Activated T-cell treated with anti-CD3 and anti-CD28 coated beads for 24 hours (primary cell): ENCODE results near the gene SSR1.
"Not testable (repeated sequence)": the region's sequence is repeated elsewhere in the genome, so short reads cannot be mapped to it uniquely, and the experiment has no call there.

Experiments used
- DNase-seq: peaks from one replicate; pipeline ENCODE4 v3.0.0-alpha.2; 2020; ENCODE audit warnings: low read depth

SSR1 gene

DNA sequence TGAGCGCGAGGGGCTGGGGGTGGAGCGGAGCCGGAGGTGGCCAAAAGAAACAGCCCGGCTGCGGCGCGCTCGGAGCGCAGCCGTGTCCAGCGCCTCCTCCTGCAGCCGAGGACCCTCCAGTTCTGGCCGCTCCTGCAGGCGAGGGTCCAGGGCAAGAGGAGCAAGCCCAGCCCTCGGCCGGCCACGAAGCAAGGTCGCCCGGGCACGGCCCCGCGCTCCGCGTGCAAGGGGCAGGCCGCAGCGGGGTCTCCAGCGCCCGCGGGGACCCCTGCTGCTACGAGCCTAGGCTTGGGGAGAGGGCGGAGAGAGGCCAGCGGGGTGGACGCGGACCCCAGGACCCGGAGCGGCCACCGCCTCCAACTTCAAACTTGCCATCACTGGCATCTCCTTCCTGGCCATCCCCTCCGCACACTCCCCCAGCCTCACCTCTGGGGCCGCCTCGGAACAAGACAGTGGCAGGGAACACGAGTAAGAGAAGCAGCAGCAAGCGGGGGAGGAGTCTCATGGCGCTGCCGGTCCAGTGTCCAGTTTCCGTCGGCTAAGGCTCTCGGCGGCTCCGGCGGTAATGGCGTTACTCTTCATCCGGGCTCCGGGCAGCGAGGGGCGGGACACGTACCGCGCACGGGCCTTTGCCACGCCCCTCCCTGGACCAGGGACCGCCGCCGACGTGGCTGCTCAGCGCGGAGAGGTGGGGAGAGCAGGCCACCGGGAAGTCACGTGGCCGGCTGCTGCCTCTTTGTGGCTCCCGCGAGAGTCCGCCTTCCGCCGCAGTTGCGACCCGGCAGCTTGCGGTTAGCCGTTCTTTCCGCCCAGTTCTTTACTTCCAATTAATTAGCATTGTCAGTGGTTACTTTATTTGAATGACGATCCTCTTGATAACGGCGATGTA is at the start of gene SSR1:
TSS of gene SSR1 (minus strand) at position 584 of the 889 bp plus-strand sequence. CDS start at position 505, 79 bp downstream.
- peak; percentile 92 for DNase-seq

DNA sequence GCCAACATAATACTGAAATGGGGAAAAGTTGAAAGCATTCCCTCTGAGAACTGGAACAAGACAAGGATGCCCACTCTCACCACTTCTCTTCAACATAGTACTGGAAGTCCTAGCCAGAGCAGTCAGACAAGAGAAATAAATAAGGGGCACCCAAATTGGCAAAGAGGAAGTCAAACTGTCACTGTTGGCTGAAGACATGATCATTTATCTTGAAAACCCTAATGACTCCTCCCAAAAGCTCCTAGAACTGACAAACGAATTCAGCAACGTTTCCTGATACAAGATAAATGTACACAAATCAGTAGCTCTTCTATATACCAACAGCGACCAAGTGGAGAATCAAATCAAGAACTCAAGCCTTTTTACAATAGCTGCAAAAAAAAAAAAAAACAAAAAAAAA is 38.9 kb upstream of the SSR1 start:
- DNase-seq: not testable (repeated sequence)

DNA sequence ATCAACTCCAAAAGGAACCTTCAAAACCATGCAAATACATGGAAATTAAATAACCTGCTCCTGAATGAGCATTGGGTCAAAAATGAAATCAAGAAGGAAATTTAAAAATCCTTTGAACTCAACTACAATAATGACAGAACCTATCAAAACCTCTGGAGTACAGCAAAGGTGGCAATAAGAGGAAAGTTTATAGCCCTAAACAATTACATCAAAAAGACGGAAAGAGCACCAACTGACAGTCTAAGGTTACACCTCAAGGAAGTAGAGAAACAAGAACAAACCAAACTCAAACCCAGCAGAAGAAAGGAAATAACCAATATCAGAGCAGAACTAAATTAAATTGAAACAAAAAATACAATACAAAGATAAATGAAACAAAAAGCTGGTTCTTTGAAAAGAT is 37.6 kb upstream of the SSR1 start:
- DNase-seq: not testable (repeated sequence)

DNA sequence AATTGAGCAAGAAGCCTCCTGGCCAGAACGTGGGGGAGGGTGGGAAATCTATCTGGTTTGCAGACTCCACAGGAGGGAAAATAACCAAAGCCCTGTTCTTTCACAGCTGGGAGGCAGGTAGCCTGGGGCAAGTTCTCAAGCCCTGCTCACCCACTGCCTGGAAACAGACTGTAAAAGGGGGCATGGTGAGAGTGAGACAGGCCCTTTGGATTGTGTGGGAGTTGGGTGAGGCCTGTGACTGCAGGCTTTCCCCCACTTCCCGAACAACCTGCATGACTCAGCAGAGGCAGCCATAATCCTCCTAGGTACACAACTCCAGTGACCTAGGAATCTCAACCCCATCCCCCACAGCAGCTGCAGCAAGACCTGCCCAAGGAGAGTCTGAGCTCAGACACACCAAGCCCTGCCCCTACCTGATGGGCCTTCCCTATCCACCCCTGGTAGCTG is 34.6 kb upstream of the SSR1 start:
- not testable (repeated sequence) for DNase-seq

DNA sequence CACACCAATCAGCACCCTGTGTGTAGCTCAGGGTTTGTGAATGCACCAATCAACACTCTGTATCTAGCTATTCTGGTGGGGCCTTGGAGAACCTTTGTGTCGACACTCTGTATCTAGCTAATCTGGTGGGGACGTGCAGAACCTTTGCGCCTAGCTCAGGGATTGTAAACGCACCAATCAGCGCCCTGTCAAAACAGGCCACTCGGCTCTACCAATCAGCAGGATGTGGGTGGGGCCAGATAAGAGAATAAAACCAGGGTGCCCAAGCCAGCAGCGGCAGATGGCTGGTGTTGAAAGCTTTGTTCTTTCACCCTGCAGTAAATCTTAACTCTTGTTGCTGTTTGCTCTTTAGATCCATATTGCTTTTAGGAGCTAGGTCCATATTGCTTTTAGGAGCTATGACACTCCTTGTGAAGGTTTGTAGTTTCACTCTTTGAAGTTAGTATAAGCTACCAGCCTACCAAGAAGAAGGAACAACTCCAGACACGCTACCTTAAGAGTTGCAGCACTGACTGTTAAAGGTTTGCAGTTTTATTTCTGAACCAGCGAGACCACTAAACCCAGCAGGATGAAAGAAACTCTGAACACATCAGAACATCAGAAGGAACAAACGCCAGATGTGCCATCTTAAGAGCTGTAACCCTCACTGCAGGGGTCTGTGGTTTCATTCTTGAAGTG is 31.9 kb upstream of the SSR1 start:
- not testable (repeated sequence) for DNase-seq

DNA sequence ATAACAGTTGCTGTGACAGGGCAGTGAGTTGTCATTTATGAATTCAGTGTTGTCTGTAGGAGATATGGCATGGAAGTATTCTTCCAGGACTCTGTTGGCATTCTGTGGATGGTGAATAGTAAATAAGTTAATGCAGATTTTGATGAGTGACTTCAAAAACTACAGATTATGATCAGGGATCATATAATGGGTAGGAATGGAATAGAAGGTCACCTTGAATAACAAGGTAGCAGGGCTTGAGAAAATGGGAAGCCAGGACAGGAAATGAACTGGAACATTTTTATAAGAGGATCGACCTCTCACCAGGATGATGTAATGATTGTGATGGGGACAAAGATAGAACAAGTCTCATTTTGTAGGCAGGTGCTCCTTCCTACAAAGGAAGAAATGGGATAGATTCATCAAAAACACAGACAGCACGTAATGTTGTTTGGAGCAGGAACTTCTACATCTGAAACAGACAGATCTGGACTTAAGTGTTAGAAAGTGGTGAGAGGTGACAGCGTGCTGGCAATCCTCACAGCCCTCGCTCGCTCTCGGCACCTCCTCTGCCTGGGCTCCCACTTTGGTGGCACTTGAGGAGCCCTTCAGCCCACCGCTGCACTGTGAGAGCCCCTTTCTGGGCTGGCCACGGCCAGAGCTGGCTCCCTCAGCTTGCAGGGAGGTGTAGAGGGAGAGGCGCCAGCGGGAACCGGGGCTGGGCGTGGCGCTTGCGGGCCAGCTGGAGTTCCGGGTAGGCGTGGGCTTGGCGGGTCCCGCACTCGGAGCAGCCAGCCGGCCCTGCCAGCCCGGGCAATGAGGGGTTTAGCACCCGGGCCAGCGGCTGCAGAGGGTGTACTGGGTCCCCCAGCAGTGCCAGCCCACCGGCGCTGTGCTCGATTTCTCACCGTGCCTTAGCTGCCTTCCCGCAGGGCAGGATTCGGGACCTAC is 30.8 kb upstream of the SSR1 start:
- DNase-seq: no peak

DNA sequence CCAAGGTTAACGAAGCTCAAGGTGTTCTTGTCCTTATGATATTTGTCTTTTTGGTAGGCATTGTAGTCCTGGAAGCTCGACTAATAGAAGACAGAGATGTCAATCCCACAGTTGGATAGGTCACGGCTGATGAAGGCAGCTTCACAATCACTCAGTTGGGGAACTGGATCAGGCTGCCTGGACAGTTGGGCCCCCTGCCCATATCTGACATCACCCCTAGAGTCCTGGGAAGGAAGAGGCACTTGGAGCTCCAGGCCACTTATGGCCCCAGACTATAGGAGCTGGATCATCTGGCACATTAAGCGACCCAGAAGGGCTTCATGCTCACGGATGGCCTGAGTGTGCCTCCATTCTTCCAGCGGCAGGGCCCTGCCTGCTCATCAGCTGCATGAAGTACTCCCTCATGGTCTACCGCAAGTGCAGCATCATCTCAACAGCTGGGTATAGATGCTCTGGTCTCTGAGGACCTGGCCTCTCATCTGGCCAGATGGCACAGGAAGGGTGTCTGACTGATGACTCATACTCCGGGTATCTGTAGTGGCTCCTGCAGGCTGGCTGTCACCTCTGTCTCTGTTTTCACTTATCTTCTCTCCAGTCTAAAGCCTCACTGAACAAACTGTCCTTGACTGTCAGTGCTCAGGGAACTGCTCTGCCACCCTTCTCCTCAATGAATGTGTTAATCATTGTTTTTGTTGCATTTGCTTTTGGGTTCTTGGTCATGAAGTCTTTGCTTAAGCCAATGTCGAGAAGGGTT is 29.2 kb upstream of the SSR1 start:
- DNase-seq: no peak

DNA sequence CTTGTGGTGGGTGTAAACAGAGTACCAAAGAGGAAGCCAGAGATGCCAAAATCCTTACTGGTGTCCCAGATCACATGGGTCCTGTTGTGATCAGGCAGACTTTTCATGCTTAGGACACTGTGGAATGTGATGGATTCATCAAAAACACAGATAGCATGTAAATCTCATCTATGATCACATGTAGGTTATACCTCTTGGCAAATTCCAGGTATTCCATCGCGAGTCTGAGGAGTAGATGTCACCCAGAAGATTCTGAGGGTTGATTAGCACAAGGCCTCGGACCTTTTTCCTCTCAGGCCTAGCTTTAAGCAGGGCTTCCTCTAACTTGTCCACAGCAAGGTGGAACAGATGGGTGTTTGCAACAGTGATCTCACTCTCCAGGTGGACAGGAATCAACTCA is 28.3 kb upstream of the SSR1 start:
- no peak for DNase-seq

DNA sequence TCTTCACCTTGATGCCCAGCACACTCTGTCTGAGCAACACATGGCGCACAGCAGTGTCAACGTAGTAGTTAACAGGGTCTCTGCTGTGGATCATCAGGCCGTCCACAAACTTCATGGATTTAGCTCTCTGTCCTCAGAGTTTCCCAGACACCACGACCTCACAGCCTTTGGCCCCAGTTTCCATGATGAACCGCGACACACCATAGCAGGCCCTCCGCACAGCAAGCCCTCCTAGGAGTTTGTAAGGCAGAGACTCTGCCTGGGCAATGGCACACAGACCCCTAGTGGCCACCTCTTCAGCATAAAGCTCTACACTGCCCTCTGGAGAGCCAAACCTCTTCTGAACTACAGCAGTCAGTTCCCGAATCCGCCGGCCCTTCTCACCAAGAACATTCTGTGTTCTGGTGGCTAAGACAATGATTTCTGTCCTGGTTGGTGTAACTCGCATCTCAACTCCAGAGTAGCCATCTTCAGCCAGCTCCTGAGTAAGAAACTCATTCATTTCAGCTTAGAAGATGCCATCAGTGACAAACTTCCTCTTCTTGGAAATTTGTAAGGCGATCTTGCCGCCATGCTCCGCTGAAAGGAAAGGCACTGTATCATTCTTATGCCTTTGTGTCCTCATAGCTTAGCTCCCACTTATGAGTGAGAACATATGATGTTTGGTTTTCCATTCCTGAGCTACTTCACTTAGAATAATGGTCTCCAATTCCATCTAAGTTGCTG is 26.2 kb upstream of the SSR1 start:
- not testable (repeated sequence) for DNase-seq

DNA sequence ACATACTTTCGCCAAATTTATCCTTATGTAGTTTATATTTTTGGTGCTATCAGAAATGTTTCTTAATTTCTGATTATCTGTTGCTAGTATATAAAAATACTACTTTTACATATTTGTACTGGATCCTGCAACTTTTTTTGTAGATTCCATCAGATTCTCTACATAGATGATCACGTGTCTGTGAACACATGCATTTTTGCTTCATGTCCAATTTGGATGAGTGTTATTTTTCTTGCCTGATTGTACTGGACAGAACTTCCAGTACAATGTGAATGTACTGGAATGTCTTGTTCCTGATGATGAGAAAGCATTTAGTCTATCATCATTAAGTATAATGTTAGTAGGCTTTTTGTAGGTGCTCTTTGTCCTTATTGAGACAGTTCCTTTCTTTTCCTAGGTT is 25.0 kb upstream of the SSR1 start:
- no peak for DNase-seq

DNA sequence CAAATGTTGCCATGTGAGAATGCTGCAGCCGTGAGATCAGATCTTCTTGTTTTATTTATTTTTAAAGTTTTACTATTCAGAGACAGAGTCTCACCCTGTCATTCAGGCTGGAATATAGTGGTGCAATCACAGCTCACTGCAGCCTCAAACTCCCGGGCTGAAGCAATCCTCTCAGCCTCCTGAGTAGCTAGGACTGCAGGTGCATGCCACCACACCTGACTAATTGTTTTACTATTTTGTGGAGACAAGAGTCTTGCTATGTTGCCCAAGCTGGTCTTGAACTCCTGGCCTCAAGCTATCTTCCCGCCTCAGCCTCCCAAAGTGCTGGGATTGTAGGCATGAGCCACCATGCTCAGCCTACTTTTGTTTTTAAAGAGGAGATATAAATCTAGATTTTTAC is 22.5 kb upstream of the SSR1 start:
- no peak for DNase-seq

DNA sequence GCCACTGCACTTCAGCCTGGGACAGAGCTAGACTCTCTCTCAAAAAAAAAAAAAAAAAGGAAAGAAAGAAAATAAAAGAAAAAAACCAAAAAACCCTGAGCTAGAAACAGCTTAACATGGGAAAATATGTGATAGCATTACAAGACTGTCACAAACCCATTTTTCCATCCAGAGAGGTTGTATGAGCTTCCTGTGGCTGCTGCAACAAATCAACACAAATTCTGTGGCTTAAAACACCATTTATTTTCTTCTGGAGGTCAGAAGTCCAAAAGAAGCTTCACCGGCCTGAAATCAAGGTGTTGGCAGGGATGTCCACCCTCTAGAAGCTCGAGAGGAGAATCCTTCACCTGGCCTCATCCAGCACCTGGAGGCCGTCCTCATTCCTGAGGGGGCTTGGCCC is 21.7 kb upstream of the SSR1 start:
- DNase-seq: no peak

DNA sequence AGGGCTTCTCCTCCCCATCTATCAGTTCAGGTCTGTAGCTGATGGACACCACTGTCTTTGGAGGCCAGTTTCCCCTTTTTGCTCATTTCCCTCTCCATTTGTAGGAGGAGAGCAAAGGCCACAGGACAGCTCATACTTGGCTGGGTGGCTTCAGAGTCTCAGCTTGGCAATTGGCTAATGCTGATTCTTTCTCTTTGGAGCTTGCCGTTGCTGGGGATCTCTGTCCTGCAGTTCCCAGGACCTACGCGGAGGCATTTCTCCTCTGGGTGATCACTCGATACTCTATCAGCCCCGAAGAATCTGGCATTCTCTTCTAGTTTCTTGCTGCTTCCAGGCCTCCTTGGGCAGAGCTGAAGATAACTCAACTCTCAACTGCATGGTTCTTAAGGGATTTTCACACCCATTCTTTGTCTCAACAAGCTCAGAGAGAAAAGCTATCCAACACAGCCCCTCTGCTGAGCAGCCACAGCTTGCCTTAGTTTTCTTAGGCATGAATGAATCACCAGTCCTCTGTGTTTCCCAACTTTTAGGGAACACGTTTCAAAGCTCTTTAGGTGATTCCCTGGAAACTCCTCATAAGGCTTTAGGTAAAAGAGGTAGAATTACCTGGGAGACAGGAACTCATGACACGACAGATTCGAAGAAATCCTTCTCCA is 19.2 kb upstream of the SSR1 start:
- no peak for DNase-seq

DNA sequence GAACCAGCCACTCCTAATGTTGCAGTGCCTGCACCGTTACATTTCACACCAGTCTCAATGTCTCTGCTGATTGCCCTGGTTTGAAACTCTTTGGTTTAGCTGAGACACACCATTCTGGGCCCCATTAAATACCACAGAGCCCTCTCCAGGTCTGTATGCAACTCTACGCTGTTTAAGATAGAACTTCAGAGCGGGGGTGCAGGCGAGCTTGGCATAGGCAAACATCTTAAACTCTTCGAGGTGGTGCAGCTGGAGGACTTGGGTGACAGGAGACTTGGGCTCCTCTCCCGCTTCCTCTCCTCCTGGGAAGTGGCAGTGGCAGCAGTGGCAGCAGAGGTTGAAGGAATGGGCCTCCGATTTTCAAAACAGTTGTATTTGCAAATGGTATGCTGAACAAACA is 18.5 kb upstream of the SSR1 start:
- no peak for DNase-seq

DNA sequence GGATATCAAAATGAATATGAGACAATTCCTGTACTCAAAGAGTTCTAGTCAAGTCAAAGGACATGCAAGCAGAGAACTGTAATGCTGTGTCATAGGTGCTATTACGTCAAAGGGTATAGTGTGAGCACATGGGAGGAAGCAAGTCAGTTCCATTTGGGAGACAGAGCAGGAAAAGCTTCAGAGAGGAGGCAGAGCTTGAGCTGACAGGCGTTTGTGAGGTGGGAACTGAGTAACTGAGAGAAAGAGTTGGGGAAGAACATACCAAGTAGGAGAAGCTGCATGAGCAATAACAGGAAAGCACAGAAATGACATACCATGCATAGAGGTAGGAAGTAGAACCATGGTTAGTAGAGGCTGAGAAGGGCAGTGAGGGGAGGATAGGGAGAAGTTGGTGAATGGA is 15.2 kb upstream of the SSR1 start:
- no peak for DNase-seq

DNA sequence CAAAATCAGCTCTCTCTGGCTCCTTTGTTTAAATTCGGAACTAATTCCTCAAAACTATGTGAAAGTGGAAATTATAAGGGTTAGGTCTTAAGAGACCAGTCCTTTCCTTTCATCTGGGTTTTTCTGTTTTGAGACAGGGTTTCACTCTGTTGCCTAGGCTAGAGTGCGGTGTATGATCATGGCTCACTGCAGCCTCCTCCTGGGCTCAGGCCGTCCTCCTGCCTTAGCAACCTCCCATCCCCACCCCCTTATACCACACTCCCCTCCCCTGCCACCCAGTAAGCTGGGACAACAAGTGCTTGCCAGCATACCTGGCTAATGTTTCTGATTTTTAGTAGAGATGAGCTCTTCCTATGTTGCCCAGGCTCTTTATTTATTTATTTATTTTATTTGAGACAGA is 12.8 kb upstream of the SSR1 start:
- DNase-seq: no peak

DNA sequence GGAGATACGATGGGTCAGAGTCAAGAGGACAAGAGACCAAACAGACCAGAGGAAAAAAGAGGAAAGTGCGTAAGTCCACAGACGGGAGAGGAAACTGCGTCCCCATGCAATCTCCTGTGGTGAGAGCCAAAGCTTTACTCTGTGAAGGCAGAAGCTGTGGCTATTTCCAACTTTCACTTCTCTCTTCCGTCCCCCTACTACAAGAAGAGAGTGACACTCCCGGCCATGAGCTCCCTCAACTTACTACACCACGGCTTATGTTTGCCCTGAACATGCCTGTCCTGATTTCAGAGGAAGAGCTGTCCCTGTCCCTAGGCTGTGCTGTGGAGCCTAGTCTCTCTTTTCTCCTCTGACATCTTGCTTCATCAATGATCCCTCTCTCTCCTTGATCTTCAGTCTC is 11.5 kb upstream of the SSR1 start:
- no peak for DNase-seq

DNA sequence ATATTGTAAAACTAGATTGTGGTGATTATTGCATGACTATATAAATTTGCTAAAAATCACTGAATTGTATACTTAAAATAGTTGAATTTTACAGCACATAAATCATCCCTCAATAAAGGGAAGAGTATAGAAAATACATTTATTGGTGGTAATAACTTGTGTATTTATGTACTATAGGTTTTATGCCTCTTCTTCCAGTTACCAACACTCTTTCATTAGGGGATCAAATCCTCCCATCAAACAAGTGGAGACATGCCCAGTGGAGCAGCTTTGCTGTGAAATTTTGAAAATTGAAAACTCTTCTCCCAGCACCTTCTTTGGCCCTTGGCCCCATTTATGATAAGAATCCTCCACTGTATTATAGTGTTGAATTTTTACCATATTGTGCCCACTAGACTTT is 10.1 kb upstream of the SSR1 start:
- DNase-seq: no peak

DNA sequence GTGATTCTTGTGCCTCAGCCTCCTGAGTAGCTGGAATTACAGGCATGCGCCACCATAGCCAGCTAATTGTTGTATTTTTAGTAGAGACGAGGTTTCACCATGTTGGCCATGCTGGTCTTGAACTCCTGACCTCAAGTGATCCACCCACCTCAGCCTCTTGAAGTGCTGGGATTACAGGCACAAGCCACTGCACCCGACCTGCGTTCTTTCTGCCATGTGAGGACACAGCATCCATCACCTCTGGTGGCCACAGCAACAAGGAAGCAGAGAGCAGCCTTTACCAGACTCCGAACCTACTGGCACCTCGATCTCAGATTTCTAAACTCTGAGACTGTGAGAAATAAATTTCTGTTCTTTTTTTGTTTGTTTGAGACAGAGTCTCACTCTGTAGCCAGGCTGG is 8.9 kb upstream of the SSR1 start:
- DNase-seq: not testable (repeated sequence)

DNA sequence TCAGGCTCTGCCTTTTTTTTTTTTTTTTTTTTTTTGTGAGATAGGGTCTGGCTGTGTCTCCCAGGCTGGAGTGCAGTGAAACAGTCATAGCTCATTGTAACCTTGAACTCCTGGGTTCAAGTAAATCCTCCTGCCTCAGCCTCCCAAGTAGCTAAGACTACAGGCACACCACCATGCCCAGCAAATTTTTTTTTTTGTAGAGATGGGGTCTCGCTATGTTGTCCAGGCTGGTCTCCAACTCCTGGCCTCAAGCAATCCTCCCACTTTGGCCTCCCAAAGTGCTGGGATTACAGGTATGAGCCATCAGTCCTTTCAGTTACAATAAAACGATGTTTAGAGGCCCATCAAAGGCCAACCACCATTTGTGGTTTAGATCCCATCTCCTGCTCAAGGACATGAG is 6.4 kb upstream of the SSR1 start:
- DNase-seq: not testable (repeated sequence)
